GM21723 (cell line): Measurements from ENCODE around the gene TAAR6.
"Not testable (repeated sequence)": the region's sequence is repeated elsewhere in the genome, so short reads cannot be mapped to it uniquely, and the experiment has no call there.

Experiments used
- ATAC-seq: cut with Tn5 transposase; IDR thresholded peaks from one replicate; pipeline ENCODE4 v1.9.1; 2021; ENCODE audit warnings: mild to moderate bottlenecking, moderate library complexity; ENCODE audit not compliant: unreplicated experiment

Gene TAAR6

DNA sequence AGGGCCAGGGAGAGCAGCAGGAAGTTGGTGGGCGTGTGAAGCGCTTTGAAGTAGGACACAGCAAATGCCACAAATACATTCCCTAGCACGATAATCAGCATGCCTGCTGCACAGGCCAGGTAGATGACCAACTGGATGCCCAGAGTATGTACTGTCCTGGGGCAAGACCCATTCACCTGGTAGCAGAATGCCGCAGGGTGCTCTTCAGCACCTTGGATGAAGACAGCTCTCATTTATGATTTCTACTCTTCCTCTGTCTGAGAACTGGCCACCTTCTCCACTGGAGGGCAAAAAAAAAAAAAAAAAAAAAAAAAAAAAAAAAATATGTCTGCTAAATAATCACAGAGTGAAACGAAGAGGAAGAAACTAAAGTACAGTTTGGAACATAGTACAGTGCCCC lies 19.3 kb downstream of the TAAR6 start, which contains the start of gene TAAR5:
TAAR5 (minus strand) TSS at position 288 of the 400 bp plus-strand sequence; CDS start at position 233, 55 bp downstream.
- ATAC-seq = no peak

DNA sequence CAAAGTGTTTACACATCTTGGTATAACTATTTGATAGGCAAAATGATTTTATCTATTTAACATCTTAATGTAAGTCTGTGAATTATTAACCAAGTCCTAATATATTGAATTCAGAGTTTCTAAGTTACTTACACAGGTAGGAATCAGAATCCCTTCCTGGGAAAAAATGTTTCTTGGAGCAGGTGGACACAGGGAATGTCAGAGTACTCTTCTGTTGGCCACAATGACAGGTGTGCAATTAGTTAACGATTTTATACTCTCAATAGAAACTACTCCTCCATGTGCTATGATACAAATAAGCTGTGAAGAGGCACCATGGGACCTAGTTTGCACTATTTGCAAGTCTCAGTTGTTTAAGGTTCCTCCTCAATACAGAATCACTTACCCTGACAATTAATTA lies 20.2 kb downstream of the TAAR6 start:
- no peak for ATAC-seq

DNA sequence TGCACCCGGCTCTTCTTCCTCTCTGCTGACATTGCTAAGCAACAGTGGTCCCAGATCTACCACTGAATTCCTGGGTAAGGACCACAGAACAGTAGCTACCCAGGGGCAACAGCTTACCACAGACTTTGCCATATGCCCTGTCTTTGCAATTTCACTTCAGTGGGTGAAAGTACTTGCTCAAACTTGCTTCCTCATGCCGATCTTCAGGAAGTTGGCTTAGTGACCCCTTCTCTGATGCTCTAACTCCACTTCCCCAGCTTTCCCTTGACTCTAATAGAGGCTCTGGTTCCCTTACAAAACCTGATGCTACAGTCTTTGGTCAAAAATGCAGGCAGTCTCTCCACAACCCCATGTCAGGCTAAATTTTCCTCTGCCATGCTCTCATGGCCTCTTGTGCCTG lies 22.7 kb downstream of the TAAR6 start:
- ATAC-seq = no peak

DNA sequence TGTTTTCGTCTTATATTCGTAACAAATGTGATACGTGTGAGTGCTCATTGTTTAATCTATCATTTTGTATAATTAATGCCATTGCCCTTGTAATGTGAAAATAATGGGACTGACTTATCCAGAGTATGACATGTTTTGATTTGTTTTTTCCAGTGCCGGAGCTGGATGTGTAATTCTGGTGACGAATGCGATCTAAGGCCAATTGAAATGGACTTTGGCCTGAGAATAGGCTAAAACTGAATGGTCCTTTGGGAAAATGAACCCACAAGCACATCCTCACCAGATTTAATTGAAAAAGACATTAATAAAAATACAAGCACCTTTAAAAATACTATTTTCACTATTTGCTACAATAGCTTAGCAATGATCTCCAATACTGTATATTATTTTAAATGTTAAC lies 26.1 kb downstream of the TAAR6 start:
- no peak for ATAC-seq

DNA sequence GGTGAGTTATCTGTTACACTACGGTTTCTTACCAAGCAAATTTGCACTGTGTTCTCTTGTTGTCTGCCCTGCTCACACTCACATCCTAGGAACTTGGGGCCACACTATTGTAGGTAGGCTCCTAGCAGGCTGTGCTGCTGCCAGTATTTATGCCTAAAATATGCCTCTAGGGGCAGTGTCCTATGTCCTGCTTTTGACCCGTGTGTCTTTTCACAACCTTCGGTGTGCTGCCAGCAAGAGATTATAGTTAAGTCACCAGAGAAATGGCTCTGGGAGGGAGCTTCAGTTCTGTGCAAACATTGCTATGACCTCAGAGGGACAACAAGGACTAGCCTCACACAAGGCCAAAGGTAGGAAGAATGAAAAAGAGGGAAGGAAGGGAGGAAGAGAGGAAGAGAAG lies 28.4 kb downstream of the TAAR6 start:
- peak; percentile 75 for ATAC-seq

DNA sequence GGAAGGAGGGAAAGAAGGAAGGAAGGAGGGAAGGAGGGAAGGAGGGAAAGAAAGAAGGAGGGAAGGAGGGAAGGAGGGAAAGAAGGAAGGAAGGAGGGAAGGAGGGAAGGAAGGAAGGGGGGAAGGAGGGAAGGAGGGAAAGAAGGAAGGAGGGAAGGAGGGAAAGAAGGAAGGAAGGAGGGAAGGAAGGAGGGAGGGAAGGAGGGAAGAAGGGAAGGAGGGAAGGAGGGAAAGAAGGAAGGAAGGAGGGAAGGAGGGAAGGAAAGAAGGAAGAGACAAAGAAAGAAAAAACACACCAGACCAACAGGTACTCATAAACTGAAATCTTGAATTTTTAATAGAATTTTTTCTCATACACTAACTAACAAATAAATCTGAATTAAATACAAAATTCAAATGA lies 30.8 kb downstream of the TAAR6 start:
- not testable (repeated sequence) for ATAC-seq

DNA sequence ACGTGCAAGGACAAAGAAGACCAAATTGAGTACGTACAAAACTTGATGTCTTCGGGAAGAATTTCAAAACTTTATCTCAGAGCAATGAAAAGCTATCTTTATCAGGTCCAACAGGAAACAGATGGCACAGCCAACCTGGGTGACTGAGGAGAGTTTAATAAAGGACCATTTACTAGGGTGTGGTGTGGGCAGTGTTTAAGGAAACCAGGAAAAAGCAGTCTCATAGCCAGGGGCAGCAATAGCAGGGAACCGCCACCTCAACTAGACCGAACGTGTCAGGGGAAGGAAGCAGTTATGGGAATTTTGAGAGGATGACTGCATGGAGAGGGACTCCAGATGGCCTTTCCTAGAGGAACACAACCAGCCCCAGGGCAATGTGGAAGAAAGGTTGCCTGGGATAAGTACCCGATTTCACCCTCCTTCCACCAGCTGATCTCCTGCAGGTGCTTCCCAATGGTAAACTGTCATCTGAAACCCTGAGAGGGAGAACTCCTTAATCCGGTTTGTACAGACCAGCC lies 34.6 kb downstream of the TAAR6 start:
- no peak for ATAC-seq

DNA sequence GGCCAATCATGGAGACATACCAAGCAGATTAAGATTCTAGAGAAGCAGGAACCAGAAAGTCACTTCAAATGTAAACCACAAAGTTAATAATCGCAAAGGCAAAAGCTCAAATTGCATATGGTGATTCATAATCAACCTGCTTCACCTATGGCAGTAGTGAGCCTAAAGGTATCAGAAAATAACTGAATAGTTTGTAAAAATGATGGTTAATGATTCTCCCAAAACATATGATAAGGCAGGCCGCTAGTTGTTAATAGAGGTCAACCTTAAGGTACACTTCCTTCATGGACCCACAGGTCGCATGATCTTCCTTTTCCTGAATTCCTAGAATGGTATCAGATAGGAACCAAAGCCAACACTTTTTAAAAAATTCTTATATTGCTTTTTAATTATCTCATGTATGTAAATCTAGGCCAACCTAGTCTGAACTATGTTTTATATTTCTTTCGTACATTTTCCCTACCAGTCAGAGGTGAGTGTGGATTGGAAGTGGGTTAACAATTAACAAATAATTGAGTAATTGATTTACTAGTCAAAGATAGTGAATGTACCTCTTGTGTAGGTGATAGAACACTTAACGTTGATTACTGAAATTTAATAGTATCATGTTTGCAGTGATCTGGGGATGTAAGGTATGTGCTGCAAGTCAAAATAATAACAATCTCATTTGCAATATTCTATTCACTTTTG lies 37.6 kb downstream of the TAAR6 start:
- no peak for ATAC-seq

DNA sequence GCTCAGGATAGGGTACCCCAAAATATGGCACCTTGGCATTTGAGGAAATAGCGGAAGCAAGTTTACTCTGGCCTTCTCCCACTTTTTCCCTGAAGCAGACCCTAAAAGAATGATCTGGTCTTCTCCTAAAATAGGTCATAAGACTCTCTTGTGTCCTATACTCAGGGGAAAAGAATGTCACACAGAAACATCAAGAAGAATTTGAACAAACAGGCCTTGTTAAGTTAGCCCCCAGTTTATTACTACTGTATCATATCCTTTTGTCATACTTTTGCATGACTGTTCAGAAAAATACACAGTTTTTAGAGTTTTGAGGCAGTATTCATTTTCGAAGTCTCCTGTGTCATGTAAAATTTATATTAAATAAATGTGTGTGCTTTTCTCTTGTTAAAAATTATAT lies 41.5 kb downstream of the TAAR6 start:
- ATAC-seq = no peak

DNA sequence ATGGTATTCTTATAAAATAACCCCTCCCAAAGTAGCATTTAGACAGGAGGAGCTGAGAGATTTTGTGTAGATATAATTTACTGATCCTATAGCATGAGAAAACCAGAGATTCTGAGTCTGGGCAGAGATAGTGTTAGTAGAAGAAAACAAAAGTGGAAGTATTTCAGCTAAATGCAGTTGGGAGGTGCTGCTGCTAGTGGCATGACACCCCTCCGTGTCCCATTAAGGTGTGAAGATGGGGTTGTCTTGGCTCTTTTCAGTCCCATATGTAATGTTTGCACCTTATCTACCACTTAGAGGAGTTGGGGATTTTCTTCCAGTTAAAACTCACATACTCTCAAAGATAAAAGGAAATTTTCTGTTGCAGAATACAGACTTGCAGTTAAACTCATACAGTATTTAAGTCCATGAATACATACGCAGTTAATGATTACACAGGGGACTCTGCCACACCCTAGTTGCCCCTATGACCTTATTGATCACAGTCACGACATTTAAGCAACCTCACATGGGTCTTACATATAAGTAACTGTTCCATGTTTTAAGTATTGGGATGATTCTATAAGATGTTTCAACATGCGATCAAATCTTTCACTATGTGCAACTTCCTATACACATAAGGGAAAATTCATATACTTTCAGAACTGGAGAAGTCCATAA lies 42.5 kb downstream of the TAAR6 start:
- ATAC-seq = no peak

DNA sequence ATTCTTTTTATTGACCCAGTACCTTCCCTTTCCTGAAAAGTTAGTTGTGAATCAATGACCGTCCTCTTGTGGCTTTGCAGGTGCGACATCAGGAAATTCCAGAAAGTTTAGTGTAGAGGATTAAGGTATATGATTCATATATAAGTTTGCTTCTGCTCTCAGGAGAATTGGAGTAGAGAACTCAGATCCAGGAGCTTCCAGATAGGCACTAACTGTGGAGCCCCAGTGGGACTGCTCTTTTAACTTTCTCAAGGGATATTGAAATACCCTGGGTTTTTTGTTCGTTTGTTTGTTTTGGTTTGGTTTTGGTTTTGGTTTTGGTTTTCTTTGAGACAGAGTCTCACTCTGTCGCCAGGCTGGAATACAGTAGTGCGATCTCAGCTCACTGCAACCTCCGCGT lies 44.4 kb downstream of the TAAR6 start:
- ATAC-seq = no peak

DNA sequence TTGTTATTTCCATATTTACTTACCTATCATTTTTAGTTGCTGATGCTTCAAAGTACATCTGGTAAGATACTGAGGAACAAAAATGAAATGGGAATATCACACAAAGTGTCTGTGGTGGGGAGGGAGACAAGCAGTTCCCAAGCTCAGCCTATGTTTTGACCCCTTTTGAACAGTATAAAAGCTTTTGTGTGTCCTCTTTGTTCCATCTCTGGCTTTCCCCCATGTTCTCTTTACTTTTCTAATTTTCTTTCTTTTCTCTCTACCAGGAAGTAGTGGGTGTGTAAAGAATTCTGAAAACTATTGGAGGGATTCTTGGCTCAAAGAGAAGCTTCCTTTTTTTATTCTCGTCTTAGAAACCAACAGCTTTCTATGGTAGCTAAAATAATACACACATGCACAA lies 46.6 kb downstream of the TAAR6 start:
- no peak for ATAC-seq
